ENCODE measurements around the gene TMED6.

Gene TMED6

GRCh38 chr16:69351309-69352027 is at the start of gene TMED6:
TMED6 (minus strand) TSS chr16:69351786; CDS start chr16:69351753, 33 bp downstream.
- no peak within 1 kb of the TSS for H3K4me3 ChIP-seq (ENCODE audit: low read depth, low read length)
- no peak for TF ChIP-seq CTCF (IDR thresholded peaks at IDR 0.05; ENCODE audit: insufficient read depth, low read depth, low read length, missing control alignments)
- no peak for DNase-seq (ENCODE audit: low read depth)

GRCh38 chr16:69399361-69399760 is 47.8 kb upstream of the TMED6 start:
- TF ChIP-seq CTCF (IDR thresholded peaks at IDR 0.05; ENCODE audit: insufficient read depth, low read depth, low read length, missing control alignments) = no peak
- H3K4me3 ChIP-seq (ENCODE audit: low read depth, low read length) = no peak overlapping the region
- DNase-seq (ENCODE audit: low read depth) = no peak

DNA sequence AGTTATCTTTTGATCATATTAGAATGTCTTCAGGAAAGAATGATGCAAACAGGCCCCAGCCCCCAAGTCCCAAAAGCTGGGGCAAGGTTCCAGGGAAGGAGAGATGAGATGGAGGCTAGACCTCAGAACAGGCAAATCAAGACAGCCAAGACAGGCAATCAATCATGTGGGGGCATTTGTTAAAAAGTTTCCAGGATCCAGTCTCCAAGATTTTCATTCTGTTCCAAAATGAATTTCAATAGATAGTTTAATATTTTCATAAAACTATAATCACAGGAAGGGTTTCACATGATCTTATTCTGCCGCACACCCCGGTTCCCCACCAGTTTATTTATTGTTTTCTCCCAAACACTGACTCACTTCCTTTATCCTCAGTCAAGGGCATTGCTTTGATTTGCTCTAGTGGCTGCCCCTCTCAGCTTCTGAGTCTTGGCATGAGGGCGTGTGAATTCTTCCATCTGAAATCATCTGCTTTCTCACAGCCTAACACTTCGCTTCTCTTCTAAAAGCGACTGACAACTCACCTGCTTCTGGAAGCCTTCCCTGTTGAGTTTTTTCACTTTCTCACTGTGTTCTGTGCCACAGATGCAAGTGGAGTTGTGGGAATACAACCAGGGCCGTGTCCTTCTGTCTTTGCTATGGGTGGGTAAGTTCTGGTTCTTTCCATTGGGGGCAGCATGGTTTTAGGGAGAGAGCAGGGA is 46.4 kb upstream of the TMED6 start:
- peak; percentile 31 for DNase-seq (ENCODE audit: low read depth)
- no peak overlapping the region for H3K4me3 ChIP-seq (ENCODE audit: low read depth, low read length)

DNA sequence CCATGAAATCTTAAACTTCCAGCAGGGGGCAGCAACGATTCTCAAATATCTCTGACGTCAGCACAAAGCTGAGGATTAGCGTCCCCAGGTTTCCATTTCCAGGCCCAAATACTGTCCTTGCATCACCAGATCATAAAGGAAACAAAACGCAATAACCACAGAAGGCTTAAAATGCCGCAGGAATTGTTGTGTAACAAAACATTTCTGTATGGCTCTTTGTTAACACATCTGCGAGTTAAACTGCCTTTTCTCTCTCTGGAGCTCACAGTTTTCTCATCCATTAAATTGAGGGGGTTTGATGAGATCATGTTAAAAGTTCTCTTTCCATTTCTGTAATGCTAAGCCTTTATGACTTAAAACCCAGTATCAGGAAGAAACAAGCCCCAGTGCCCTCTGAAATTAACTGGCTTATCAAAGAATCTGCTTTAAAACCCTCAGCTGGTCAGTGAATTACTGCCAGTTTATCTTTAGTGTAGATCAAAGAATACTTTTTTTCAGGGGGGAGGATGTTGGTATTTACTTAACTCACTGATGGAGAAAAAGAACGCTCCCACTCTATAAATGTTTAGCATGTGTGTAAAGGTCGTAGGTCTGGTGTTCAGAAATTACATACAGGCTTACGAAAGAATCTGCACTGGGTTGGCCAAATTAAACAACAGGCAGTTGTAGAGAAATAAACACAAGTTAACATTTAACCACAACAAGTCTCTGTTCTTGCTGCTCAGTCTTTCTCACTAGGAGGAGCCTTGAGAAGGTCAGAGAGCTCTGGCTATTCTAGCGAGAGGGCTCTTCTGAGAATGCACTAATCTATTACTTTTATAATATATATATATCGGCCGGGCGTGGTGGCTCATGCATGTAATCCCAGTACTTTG is 44.8 kb upstream of the TMED6 start:
- H3K4me3 ChIP-seq (ENCODE audit: low read depth, low read length) = no peak overlapping the region
- DNase-seq (ENCODE audit: low read depth) = peak; percentile 86

More for the DNA sequence above, 46.4 kb upstream of the TMED6 start:
- TF ChIP-seq CTCF (IDR thresholded peaks at IDR 0.05; ENCODE audit: insufficient read depth, low read depth, low read length, missing control alignments) = peak; percentile 34

GRCh38 chr16:69395859-69396186 is 44.2 kb upstream of the TMED6 start:
- no peak overlapping the region for H3K4me3 ChIP-seq (ENCODE audit: low read depth, low read length)
- no peak for DNase-seq (ENCODE audit: low read depth)
- no peak for TF ChIP-seq CTCF (IDR thresholded peaks at IDR 0.05; ENCODE audit: insufficient read depth, low read depth, low read length, missing control alignments)

More for the DNA sequence above, 44.8 kb upstream of the TMED6 start:
- peak; percentile 60 for TF ChIP-seq CTCF (IDR thresholded peaks at IDR 0.05; ENCODE audit: insufficient read depth, low read depth, low read length, missing control alignments)

DNA sequence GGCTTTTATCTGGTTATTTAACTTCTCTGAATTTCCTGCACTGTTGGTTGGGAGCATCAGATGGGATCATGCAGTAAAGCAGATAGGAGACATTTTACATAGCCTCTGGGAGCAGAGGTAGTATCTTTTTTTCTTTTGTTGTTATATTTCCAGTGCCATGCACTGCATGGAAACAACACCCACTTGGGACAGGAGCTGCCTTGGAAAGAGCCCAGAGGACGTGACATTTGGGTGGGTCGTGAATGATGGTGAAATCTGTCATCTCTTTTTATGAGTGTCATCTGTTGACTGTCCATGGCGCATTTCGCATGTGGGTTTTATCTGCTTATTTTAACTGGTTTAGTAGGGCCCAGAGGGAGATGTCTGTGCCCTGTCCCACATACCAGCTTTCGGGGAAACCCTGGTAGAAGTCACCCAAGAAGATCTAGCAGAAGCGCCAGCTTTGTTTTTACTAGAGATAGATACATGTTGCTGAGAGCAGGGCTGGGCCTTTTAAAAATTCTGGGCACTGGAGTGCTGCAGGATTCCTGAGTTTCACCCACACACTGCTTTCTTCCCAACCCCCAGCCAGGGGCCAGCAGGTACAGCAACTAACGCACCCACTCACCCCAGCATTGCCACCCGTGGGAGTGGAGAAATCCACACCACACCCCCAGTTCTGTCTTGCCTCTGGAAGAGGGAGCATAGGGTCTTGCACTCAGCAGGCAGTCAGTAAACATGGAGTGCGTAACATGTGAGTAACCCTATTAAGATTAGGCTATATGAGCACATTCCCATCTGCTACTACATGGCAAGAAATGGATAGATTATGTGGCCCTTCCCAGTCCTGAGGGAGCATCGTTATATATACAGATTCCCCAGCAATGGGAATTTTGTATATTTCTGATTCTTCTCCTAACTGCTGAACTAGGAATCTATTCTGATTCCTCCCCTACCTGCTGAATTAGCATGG is 42.6 kb upstream of the TMED6 start:
- no peak for DNase-seq (ENCODE audit: low read depth)
- no peak for TF ChIP-seq CTCF (IDR thresholded peaks at IDR 0.05; ENCODE audit: insufficient read depth, low read depth, low read length, missing control alignments)
- H3K4me3 ChIP-seq (ENCODE audit: low read depth, low read length) = no peak overlapping the region

Measured in GM12865 (cell line).